HG03095 (cell line): ENCODE results near the gene CLDN22.
"Not testable (repeated sequence)": the region's sequence is repeated elsewhere in the genome, so short reads cannot be mapped to it uniquely, and the experiment has no call there.

Experiments
- ATAC-seq: cut with Tn5 transposase; IDR thresholded peaks from one replicate; pipeline ENCODE4 v1.9.1; 2021; ENCODE audit warnings: moderate library complexity; ENCODE audit not compliant: unreplicated experiment

Gene CLDN22

GRCh38 chr4:183347566-183347965, 27.5 kb upstream of the CLDN22 start:
- ATAC-seq, result no peak

GRCh38 chr4:183347146-183347545, 27.1 kb upstream of the CLDN22 start:
- no peak for ATAC-seq

GRCh38 chr4:183345261-183345660, 25.2 kb upstream of the CLDN22 start:
- no peak for ATAC-seq

- no peak for ATAC-seq
Measured at GRCh38 chr4:183344523-183345255, 24.6 kb upstream of the CLDN22 start.

GRCh38 chr4:183343730-183344129, 23.7 kb upstream of the CLDN22 start:
- ATAC-seq, result no peak

- no peak for ATAC-seq
Measured at GRCh38 chr4:183342541-183343533, 22.8 kb upstream of the CLDN22 start.

GRCh38 chr4:183337833-183338232, 17.8 kb upstream of the CLDN22 start:
- ATAC-seq, result no peak

GRCh38 chr4:183337349-183337748, 17.3 kb upstream of the CLDN22 start:
- ATAC-seq, result no peak

- no peak for ATAC-seq
Measured at GRCh38 chr4:183335369-183335940, 15.4 kb upstream of the CLDN22 start.

GRCh38 chr4:183333983-183334382, 13.9 kb upstream of the CLDN22 start:
- no peak for ATAC-seq

GRCh38 chr4:183333202-183333601, 13.1 kb upstream of the CLDN22 start:
- no peak for ATAC-seq

GRCh38 chr4:183332447-183332846, 12.4 kb upstream of the CLDN22 start:
- no peak for ATAC-seq

- no peak for ATAC-seq
Measured at GRCh38 chr4:183330841-183331240, 10.8 kb upstream of the CLDN22 start.

GRCh38 chr4:183329954-183330742, 10.1 kb upstream of the CLDN22 start:
- no peak for ATAC-seq

- no peak for ATAC-seq
Measured at GRCh38 chr4:183329244-183329643, 9.2 kb upstream of the CLDN22 start.

GRCh38 chr4:183328832-183329231, 8.8 kb upstream of the CLDN22 start:
- ATAC-seq, result no peak

GRCh38 chr4:183327827-183328226, 7.8 kb upstream of the CLDN22 start:
- ATAC-seq, result no peak

- no peak for ATAC-seq
Measured at GRCh38 chr4:183326853-183327252, 6.8 kb upstream of the CLDN22 start.

- not testable (repeated sequence) for ATAC-seq
Measured at GRCh38 chr4:183326387-183326786, 6.3 kb upstream of the CLDN22 start.

- ATAC-seq, result no peak
Measured at GRCh38 chr4:183324619-183325018, 4.5 kb upstream of the CLDN22 start.

GRCh38 chr4:183324056-183324455, 4.0 kb upstream of the CLDN22 start:
- not testable (repeated sequence) for ATAC-seq
